Activated naive CD4-positive, alpha-beta T cell treated with anti-CD3 and anti-CD28 coated beads for 36 hours (primary cell): ENCODE results near the gene PLCB1. TPM values are rescaled to one million over a fixed set of nuclear protein-coding genes. Genes with fewer than 3 reads are reported as not detected.

Source experiments
- CTCF ChIA-PET: fragments of 350-600 bp; sonication (Branson Sonifier 250); formaldehyde crosslinking; loops from one replicate; lab custom pipeline; 2021; ENCODE audit warnings: antibody characterized with exemption; lab: Charles Lee
- DNase-seq: peaks from one replicate; pipeline ENCODE4 v3.0.0-alpha.2; 2020
- H3K27ac Mint-ChIP-seq: one replicate; pipeline ENCODE4 v1.8.0; 2021; ENCODE audit warnings: mild to moderate bottlenecking, mixed read lengths
- H3K27me3 Mint-ChIP-seq: one replicate; pipeline ENCODE4 v1.8.0; 2021; ENCODE audit warnings: low read depth, mixed read lengths
- H3K36me3 Mint-ChIP-seq: one replicate; pipeline ENCODE4 v1.8.0; 2021; ENCODE audit warnings: low read depth, mixed read lengths
- H3K4me1 Mint-ChIP-seq: one replicate; pipeline ENCODE4 v1.8.0; 2021; ENCODE audit warnings: low read depth, mixed read lengths
- H3K4me3 Mint-ChIP-seq: one replicate; pipeline ENCODE4 v1.8.0; 2021; ENCODE audit warnings: mild to moderate bottlenecking, moderate library complexity, mixed read lengths
- H3K9me3 Mint-ChIP-seq: one replicate; pipeline ENCODE4 v1.8.0; 2021; ENCODE audit warnings: mixed read lengths
- intact Hi-C: fragments of 100-400 bp; cut with micrococcal nuclease; formaldehyde crosslinking; loops from one replicate; pipeline ENCODE4 v1.15.1; 2023
- total RNA-seq, 2 experiments: library from RNA; stranded (reverse); gene quantifications; one replicate each; pipeline ENCODE4 v1.2.3, GENCODE V29; 2021

Gene PLCB1
- total RNA-seq, 2 experiments from 2014 or later = 1.2 TPM

DNA sequence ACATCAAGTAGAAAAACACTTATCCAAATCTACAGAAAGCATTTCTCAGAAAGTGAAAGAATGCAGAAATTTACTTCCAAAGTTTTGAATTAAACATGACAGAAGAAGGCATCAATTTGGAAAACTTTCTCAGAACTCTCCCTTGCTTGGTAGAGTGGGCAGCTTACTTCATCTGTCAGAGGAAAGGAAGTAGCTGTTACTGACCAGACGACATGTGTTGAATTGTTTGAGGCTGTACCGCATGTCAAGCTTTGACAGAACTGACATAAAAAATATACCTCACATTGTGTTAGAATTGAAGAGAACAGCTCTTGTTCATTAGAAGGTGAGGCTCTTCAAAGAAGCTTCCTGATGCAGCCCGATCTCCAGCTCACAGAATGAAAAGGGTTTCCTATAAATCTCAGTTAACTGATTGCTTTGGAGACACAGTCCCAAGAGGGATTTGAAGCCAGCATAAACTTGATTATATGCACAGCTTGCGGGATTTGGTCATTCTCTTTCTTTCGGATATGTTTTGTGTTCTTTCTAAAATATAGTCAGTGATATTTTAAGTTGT is 190.7 kb downstream of the PLCB1 start:
- DNase-seq = no peak
- Mint-ChIP-seq H3K27me3 (peaks cover 3% of the 10 kb centered on the region), H3K4me3 (no peak overlapping the region), H3K36me3 (no peaks in the 10 kb centered on the region), H3K4me1 (no peaks in the 10 kb centered on the region), H3K27ac (no peak overlapping the region), H3K9me3 (no peaks in the 10 kb centered on the region)
- intact Hi-C loops = no loop called here
- CTCF ChIA-PET = no interaction called here

DNA sequence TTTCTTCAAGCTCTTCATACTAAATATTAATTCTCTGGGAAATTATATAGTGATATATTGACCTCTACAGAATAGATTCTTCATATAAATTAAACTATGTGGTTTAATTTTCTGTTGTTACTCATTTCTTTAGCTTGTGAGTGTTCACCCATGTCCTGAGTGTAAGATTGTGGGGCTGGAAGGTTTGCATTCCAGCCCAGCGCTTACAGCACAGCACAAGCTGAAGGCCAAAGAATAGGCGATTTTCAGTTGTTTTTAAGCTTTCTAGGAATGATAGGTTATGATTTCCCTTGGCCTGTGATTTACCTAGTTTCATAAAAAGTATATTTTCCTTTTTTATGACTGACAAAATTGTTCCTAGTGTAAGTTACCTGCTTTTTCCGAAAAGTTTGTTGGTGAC is 194.1 kb downstream of the PLCB1 start:
- intact Hi-C loops = no loop called here
- Mint-ChIP-seq H3K36me3 (no peaks in the 10 kb centered on the region), H3K9me3 (no peaks in the 10 kb centered on the region), H3K27ac (no peak overlapping the region), H3K27me3 (peaks cover 3% of the 10 kb centered on the region), H3K4me3 (no peak overlapping the region), H3K4me1 (no peaks in the 10 kb centered on the region)
- CTCF ChIA-PET = interaction anchor here (0.6 kb wide), 1 partner anchor 476 kb away, joined by 3 read pairs; no protein-coding TSS in a partner anchor
- DNase-seq = no peak

DNA sequence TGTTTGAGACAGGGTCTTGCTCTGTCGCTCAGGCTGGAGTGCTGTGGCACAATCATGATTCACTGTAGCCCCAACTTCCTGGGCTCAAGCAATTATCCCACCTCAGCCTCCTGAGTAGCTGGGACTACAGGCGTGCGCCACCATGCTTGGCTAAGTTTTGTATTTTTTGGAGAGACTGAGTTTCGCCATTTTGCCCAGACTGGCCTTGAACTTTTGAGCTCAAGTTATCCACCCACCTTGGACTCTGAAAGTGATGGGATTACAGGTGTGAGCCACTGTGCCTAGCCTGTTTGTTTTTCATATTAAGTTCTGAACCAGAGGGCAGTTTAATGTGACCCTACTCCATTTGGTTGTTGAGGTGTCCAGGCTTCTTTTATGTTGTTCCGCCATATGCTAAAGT is 194.8 kb downstream of the PLCB1 start:
- Mint-ChIP-seq H3K36me3 (no peaks in the 10 kb centered on the region), H3K4me1 (no peaks in the 10 kb centered on the region), H3K9me3 (no peaks in the 10 kb centered on the region), H3K4me3 (no peak overlapping the region), H3K27ac (no peak overlapping the region), H3K27me3 (peaks cover 3% of the 10 kb centered on the region)
- intact Hi-C loops = no loop called here
- DNase-seq = no peak
- CTCF ChIA-PET = no interaction called here

DNA sequence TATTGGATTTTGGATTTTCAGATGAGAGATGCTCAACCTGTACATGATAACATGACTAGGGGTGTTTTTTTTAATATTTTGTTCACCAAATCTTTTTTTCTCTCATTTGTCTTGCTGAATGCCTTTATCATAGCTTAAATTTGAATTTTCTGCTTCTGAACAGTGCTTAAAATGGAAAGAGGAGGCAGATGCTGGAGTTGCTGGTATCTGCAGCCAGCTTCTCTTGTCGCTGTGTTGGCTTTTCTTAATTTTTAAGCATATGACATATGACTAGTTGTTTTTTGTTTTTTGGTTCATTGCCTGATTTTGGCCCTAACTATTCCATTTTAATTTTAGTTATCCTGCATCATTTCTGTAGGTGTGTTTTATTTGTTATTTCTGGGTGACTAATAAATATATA is 196.1 kb downstream of the PLCB1 start:
- H3K9me3 Mint-ChIP-seq = no peaks in the 10 kb centered on the region
- H3K4me1 Mint-ChIP-seq = no peaks in the 10 kb centered on the region
- intact Hi-C loops = no loop called here
- no peaks in the 10 kb centered on the region for H3K36me3 Mint-ChIP-seq
- no peak overlapping the region for H3K27ac Mint-ChIP-seq
- CTCF ChIA-PET = no interaction called here
- peaks cover 3% of the 10 kb centered on the region for H3K27me3 Mint-ChIP-seq
- H3K4me3 Mint-ChIP-seq = no peak overlapping the region
- no peak for DNase-seq

DNA sequence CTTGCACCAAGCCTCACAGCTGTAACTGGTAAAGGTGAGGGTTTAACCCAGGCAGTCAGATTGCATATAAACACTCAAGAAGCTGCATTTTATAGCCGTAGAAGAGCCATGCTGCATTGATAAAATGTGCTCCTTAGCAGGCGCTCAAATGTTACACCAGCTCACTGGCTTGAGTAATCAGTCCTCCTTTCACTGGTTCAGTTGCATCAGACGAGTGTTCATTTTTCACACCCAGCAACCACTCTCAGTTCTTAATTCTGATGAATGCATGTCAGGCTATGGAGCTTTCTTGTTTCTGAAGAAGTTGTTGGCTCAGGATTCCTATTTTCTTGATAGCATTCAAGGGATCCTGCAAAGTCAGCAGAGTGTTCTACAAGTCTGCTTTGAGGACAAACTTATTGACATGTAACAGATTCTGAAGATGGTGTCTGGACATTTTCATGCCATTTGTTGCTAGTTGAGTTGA is 198.3 kb downstream of the PLCB1 start:
- no peaks in the 10 kb centered on the region for H3K36me3 Mint-ChIP-seq
- H3K27me3 Mint-ChIP-seq = peaks cover 6% of the 10 kb centered on the region
- intact Hi-C loops = no loop called here
- CTCF ChIA-PET = no interaction called here
- H3K9me3 Mint-ChIP-seq = no peaks in the 10 kb centered on the region
- no peak overlapping the region for H3K4me3 Mint-ChIP-seq
- H3K4me1 Mint-ChIP-seq = no peaks in the 10 kb centered on the region
- no peak for DNase-seq
- H3K27ac Mint-ChIP-seq = no peak overlapping the region

DNA sequence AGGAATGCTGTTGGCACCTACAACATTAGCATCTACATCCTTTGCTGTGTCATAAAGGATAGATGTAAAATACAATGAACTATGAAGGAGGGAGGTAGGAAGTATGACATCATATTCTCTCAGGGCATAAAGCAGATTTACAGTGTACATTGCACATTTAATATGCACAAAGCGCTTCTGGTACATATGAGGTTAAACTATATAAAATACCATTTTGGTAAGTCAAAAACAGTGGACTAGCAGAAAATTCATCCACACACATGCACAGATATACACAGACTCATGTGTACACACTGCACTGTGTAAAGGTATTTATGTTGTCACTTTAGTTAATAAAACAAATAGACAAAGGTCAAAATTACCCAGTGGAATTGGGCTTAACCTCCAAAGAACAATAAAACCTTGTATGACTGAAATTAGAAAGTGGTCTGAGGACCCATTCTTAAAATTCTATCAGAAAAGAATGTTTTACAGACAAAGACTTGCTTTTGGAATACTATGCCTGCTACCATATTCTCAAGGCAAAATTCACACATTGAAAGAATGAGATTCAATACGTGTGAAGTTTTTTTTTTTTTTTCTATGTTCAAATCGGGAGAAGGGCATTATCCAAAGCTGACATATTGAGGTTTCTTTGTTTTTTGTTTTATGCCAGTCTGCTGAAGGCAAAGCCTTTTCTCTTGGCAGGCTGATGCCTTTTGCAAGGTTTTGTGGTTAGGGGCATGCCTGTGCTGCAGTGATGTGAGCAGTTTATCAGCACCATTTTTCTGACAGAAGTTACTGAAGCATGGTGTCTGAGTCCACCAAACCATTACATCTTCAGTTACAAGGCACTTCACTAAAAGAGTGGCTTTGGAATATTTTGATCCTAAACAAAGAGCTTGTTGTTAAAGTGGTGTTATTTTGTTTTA is 199.0 kb downstream of the PLCB1 start:
- Mint-ChIP-seq H3K27ac (no peak overlapping the region), H3K9me3 (no peaks in the 10 kb centered on the region), H3K36me3 (no peaks in the 10 kb centered on the region), H3K4me1 (no peaks in the 10 kb centered on the region), H3K4me3 (no peak overlapping the region), H3K27me3 (peaks cover 6% of the 10 kb centered on the region)
- intact Hi-C loops = no loop called here
- DNase-seq = no peak
- CTCF ChIA-PET = no interaction called here

DNA sequence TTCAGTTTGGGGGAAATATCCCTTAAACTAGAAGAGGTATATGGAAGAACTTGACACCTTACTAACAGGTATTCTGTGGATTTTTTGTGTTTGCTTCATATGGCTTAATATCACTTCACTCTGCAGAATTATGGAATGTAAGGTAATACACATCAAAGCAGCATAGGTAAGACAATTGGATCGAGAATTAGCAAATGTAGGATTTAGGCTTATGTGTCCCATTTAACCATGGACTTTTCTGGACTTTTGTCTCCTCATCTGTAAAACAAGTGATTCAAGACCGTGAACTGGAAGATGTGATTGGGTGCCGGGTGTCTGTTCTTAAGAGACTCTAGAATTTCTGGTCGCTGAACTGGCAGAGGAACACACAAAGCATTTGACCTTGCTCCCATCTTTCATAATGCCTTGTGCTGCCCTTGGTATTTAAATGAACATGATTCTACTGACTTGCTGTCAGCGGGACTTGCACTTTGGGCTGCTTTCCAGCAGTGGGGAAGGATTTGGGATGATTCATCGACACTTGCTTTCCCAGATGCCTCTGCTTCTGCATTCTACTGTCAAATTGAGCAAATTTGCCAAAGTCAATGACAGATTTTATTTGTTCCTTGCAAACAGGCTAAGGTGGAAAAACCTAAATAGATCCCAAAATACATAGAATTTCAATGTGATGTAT is 199.8 kb downstream of the PLCB1 start:
- CTCF ChIA-PET = no interaction called here
- no peak for DNase-seq
- Mint-ChIP-seq H3K4me3 (no peak overlapping the region), H3K27ac (no peak overlapping the region), H3K27me3 (peaks cover 6% of the 10 kb centered on the region), H3K4me1 (no peaks in the 10 kb centered on the region), H3K36me3 (no peaks in the 10 kb centered on the region), H3K9me3 (no peaks in the 10 kb centered on the region)
- intact Hi-C loops = no loop called here

DNA sequence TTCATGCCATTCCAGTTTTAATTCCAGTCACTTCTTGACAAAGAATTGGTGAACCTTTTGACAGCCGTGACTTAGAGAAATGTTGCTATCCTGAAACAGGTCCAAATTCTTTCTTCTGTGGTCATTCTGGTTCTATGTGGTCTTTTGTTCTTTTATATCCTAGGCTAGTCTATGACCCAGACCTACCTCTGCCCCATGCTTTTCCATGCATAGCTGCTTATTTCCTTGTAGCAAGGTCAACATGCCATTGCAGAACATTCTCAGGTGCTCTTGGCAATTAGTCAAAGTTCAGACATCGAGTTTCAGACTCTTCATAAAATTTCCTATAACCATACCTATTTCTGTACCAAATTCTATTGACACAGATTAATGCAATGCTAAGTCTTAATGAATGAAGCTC is 202.6 kb downstream of the PLCB1 start:
- Mint-ChIP-seq H3K27ac (no peak overlapping the region), H3K4me1 (no peaks in the 10 kb centered on the region), H3K36me3 (no peaks in the 10 kb centered on the region), H3K4me3 (no peak overlapping the region), H3K9me3 (no peaks in the 10 kb centered on the region), H3K27me3 (peaks cover 2% of the 10 kb centered on the region)
- intact Hi-C loops = no loop called here
- no peak for DNase-seq
- CTCF ChIA-PET = no interaction called here

DNA sequence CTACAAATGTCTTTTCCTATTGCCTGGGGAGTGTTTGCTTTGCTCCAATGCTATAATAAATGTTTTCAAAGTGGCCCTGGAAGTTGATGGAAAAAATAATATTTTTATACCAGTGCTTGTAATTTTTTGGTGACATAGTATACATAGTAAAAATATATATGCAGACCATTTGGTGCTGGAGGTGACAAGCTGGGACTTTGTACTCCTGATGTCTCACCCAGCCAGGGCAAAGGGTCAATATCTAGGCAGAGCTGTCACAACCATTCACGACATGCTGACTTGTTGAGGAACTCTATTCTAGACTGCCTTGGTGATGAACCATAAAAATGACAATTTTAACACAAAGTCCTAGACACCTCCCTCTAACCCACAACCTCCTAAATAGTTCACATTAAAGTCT is 203.0 kb downstream of the PLCB1 start:
- no peak for DNase-seq
- intact Hi-C loops = no loop called here
- Mint-ChIP-seq H3K36me3 (no peaks in the 10 kb centered on the region), H3K27me3 (peaks cover 2% of the 10 kb centered on the region), H3K27ac (no peak overlapping the region), H3K9me3 (no peaks in the 10 kb centered on the region), H3K4me3 (no peak overlapping the region), H3K4me1 (no peaks in the 10 kb centered on the region)
- CTCF ChIA-PET = no interaction called here

DNA sequence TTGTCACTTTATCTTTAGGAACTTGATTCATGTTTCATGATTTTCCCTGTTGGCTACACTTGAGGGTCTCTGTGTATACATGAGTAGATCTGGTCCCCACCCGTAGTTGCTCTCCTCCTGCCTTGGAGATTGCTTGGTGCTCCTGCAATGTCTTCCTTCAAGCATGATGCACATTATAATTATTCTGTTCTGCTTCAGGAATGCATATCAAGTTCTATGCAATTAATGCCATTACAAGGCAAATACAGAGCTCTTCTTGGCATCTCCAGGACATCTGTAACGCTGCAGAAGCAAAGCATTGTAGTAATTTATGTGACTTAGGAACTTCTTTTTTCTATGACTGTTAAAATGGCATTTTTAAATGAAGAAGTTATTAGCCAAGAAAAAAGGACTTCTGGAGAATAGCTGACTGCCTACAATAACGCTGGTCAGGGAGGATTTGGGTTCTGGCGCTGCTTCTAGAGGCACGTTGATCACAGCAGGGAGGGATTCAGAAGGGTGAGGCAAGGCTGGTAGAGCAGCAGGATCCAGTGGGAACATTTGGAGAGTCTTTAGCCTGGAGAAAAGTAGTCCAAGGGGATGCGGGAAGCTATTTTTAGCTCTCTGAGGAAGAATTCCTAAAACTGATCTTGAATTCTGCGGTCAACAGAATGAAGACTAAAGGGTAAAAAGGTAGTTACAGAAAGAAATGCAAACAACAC is 203.6 kb downstream of the PLCB1 start:
- CTCF ChIA-PET = no interaction called here
- H3K4me1 Mint-ChIP-seq = no peaks in the 10 kb centered on the region
- H3K27ac Mint-ChIP-seq = no peak overlapping the region
- no peaks in the 10 kb centered on the region for H3K9me3 Mint-ChIP-seq
- intact Hi-C loops = no loop called here
- no peak overlapping the region for H3K4me3 Mint-ChIP-seq
- H3K27me3 Mint-ChIP-seq = peaks cover 2% of the 10 kb centered on the region
- H3K36me3 Mint-ChIP-seq = no peaks in the 10 kb centered on the region
- DNase-seq = no peak

DNA sequence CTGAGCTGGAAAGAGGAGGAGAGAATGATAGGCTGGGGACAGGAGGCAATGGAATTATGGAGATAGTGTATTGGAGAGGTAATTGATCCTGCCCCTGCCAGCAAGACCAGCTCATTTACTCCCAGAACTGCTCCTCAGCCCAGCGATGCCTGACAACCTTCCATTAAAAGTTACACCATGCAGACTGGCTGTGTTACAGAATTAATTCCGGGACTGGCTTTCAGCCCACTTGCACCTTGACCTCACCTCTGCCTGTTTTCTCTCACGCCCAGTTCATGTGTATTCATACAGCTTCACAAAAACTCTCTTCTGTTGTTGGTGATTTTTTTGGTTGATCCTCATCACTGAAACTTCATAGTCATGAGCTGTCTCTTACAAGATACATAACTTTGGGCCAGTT is 207.3 kb downstream of the PLCB1 start:
- Mint-ChIP-seq H3K9me3 (no peaks in the 10 kb centered on the region), H3K4me3 (no peak overlapping the region), H3K27ac (no peak overlapping the region), H3K36me3 (no peaks in the 10 kb centered on the region), H3K4me1 (no peaks in the 10 kb centered on the region), H3K27me3 (no peaks in the 10 kb centered on the region)
- no peak for DNase-seq
- intact Hi-C loops = no loop called here
- CTCF ChIA-PET = no interaction called here

DNA sequence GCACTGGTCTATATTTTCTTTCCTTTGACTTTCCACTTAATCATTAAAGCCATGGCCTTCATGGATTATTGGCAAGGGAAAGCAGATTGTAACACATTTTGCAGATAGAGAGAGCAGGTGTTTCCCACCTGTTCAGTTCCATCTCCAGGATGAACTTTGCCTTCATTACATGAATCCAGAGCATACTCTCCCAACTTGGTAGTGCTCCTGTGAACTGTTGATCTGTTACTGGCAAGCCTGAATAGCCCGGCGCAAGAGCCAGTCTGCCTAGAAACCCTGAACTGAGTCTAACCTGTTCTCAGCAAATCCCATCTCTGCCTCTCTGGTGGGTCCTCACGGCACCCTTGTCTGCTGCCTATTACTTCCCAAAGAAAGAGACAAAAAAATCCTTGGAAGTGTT is 210.3 kb downstream of the PLCB1 start:
- no peaks in the 10 kb centered on the region for H3K9me3 Mint-ChIP-seq
- DNase-seq = no peak
- H3K4me3 Mint-ChIP-seq = no peak overlapping the region
- H3K27ac Mint-ChIP-seq = no peak overlapping the region
- no peaks in the 10 kb centered on the region for H3K27me3 Mint-ChIP-seq
- no peaks in the 10 kb centered on the region for H3K36me3 Mint-ChIP-seq
- no peaks in the 10 kb centered on the region for H3K4me1 Mint-ChIP-seq
- CTCF ChIA-PET = no interaction called here
- intact Hi-C loops = no loop called here
